ENCODE data around the gene PLEK.
"Not testable (repeated sequence)": the region's sequence is repeated elsewhere in the genome, so short reads cannot be mapped to it uniquely, and the experiment has no call there.

The PLEK gene

GRCh38 chr2:68342470-68342869 lies 22.6 kb upstream of the PLEK start (continued):
- TF ChIP-seq ZC3H10 (CRISPR knock-in tag; IDR thresholded peaks at IDR 0.05) (no peak), ZNF8 (CRISPR knock-in tag; IDR thresholded peaks at IDR 0.05) (no peak)

GRCh38 chr2:68344031-68344430 lies 21.1 kb upstream of the PLEK start:
- TF ChIP-seq ARNTL (CRISPR knock-in tag; IDR thresholded peaks at IDR 0.05; ENCODE audit: borderline replicate concordance, low read depth) (no peak), ZFP3 (CRISPR knock-in tag; IDR thresholded peaks at IDR 0.05) (no peak), ZNF8 (CRISPR knock-in tag; IDR thresholded peaks at IDR 0.05) (no peak), PATZ1 (CRISPR knock-in tag; IDR thresholded peaks at IDR 0.05; ENCODE audit: borderline replicate concordance) (no peak), OSR1 (CRISPR knock-in tag; IDR thresholded peaks at IDR 0.05) (no peak), ZC3H10 (CRISPR knock-in tag; IDR thresholded peaks at IDR 0.05) (no peak), ESRRG (CRISPR knock-in tag; IDR thresholded peaks at IDR 0.05) (no peak), TOX (CRISPR knock-in tag; IDR thresholded peaks at IDR 0.05; ENCODE audit: borderline replicate concordance) (no peak), CSRNP3 (CRISPR knock-in tag; IDR thresholded peaks at IDR 0.05) (no peak), ZNF565 (CRISPR knock-in tag; conservative IDR thresholded peaks at IDR 0.05; ENCODE audit: low read depth) (no peak), ZFP30 (CRISPR knock-in tag; IDR thresholded peaks at IDR 0.05) (no peak), TCF4 (CRISPR knock-in tag; IDR thresholded peaks at IDR 0.05; ENCODE audit: borderline replicate concordance) (no peak), PPARA (CRISPR knock-in tag; IDR thresholded peaks at IDR 0.05; ENCODE audit: borderline replicate concordance) (no peak), ISL1 (CRISPR knock-in tag; IDR thresholded peaks at IDR 0.05) (no peak), GLIS3 (CRISPR knock-in tag; IDR thresholded peaks at IDR 0.05) (no peak), ZNF70 (CRISPR knock-in tag; IDR thresholded peaks at IDR 0.05) (no peak)

GRCh38 chr2:68345129-68345875 lies 19.8 kb upstream of the PLEK start:
- ATAC-seq: no peak

More at GRCh38 chr2:68344031-68344430, 21.1 kb upstream of the PLEK start:
- no peak for ATAC-seq

GRCh38 chr2:68349091-68349490 lies 16.0 kb upstream of the PLEK start:
- ATAC-seq: not testable (repeated sequence)

More at GRCh38 chr2:68345129-68345875, 19.8 kb upstream of the PLEK start:
- TF ChIP-seq ZFP3 (CRISPR knock-in tag; IDR thresholded peaks at IDR 0.05): no peak

GRCh38 chr2:68351997-68352396 lies 13.1 kb upstream of the PLEK start:
- no peak for TF ChIP-seq ESRRG (CRISPR knock-in tag; IDR thresholded peaks at IDR 0.05)
- no peak for TF ChIP-seq RARB (CRISPR knock-in tag; IDR thresholded peaks at IDR 0.05)
- TF ChIP-seq PPARA (CRISPR knock-in tag; IDR thresholded peaks at IDR 0.05; ENCODE audit: borderline replicate concordance): no peak
- TF ChIP-seq ZC3H10 (CRISPR knock-in tag; IDR thresholded peaks at IDR 0.05): no peak
- no peak for TF ChIP-seq PATZ1 (CRISPR knock-in tag; IDR thresholded peaks at IDR 0.05; ENCODE audit: borderline replicate concordance)
- no peak for TF ChIP-seq TCF4 (CRISPR knock-in tag; IDR thresholded peaks at IDR 0.05; ENCODE audit: borderline replicate concordance)
- no peak for TF ChIP-seq POU6F1 (CRISPR knock-in tag; IDR thresholded peaks at IDR 0.05; ENCODE audit: borderline replicate concordance, low read depth)
- TF ChIP-seq ZNF70 (CRISPR knock-in tag; IDR thresholded peaks at IDR 0.05): no peak
- TF ChIP-seq SNAI2 (CRISPR knock-in tag; IDR thresholded peaks at IDR 0.05): no peak
- no peak for TF ChIP-seq ISL1 (CRISPR knock-in tag; IDR thresholded peaks at IDR 0.05)
- no peak for TF ChIP-seq CSDC2 (CRISPR knock-in tag; IDR thresholded peaks at IDR 0.05)
- no peak for TF ChIP-seq BACH2 (CRISPR knock-in tag; IDR thresholded peaks at IDR 0.05; ENCODE audit: borderline replicate concordance)
- TF ChIP-seq GLIS3 (CRISPR knock-in tag; IDR thresholded peaks at IDR 0.05): no peak
- TF ChIP-seq ZNF565 (CRISPR knock-in tag; conservative IDR thresholded peaks at IDR 0.05; ENCODE audit: low read depth): no peak
- no peak for TF ChIP-seq CREB5 (CRISPR knock-in tag; IDR thresholded peaks at IDR 0.05; ENCODE audit: low read depth)
- TF ChIP-seq ZFP30 (CRISPR knock-in tag; IDR thresholded peaks at IDR 0.05): no peak
- ATAC-seq: no peak

Measured in SK-N-SH treated with all-trans-retinoic acid at 6 μM for 48 hours (cell line).